Loucy (cell line): ENCODE data around the gene SRRM4.
"Not testable (repeated sequence)": the region's sequence is repeated elsewhere in the genome, so short reads cannot be mapped to it uniquely, and the experiment has no call there.

Experiments
- H2AFZ ChIP-seq: fragments of 200-600 bp; sonication (generic); 2 replicates; pipeline ENCODE4 v1.6.0; 2016; ENCODE audit warnings: antibody characterized with exemption, mild to moderate bottlenecking, low read length, moderate library complexity
- H3F3A ChIP-seq: fragments of 200-600 bp; 2 replicates; pipeline ENCODE4 v1.6.0; 2016; ENCODE audit warnings: antibody characterized with exemption, low read depth, mild to moderate bottlenecking
- H3K27me3 ChIP-seq: fragments of 200-600 bp; sonication (generic); 2 replicates; pipeline ENCODE4 v1.6.1; 2014; ENCODE audit warnings: low read length, mild to moderate bottlenecking; ENCODE audit not compliant: insufficient read depth, poor library complexity, severe bottlenecking
- H3K36me3 ChIP-seq: fragments of 200-600 bp; sonication (generic); 2 replicates; pipeline ENCODE4 v1.6.1; 2016; ENCODE audit warnings: low read length; ENCODE audit not compliant: insufficient read depth
- H3K4me1 ChIP-seq: fragments of 200-600 bp; sonication (generic); 2 replicates; pipeline ENCODE4 v1.5.1; 2014; ENCODE audit warnings: low read length, mild to moderate bottlenecking; ENCODE audit not compliant: insufficient read depth, poor library complexity, severe bottlenecking
- H3K4me2 ChIP-seq: fragments of 200-600 bp; sonication (generic); 2 replicates; pipeline ENCODE4 v1.6.0; 2014; ENCODE audit warnings: antibody characterized with exemption, low read length, low read depth, mild to moderate bottlenecking; ENCODE audit not compliant: poor library complexity, severe bottlenecking
- H3K4me3 ChIP-seq: fragments of 200-600 bp; sonication (generic); 2 replicates; pipeline ENCODE4 v1.5.1; 2014; ENCODE audit warnings: low read length, mild to moderate bottlenecking, mixed read lengths; ENCODE audit not compliant: poor library complexity, severe bottlenecking
- H3K79me2 ChIP-seq: fragments of 200-600 bp; sonication (generic); 2 replicates; pipeline ENCODE4 v1.6.1; 2014; ENCODE audit warnings: low read length; ENCODE audit not compliant: insufficient read depth
- H3K9ac ChIP-seq: fragments of 200-600 bp; sonication (generic); 2 replicates; pipeline ENCODE4 v1.6.0; 2014; ENCODE audit warnings: mild to moderate bottlenecking, low read depth, low read length, moderate library complexity; ENCODE audit not compliant: poor library complexity, severe bottlenecking
- H3K9me2 ChIP-seq: fragments of 200-600 bp; sonication (generic); replicated peaks from 2 replicates; pipeline ENCODE4 v1.6.1; 2016; ENCODE audit warnings: low read depth, low read length, mixed read lengths
- H3K9me3 ChIP-seq: fragments of 200-600 bp; sonication (generic); 2 replicates; pipeline ENCODE4 v1.6.1; 2014; ENCODE audit warnings: mild to moderate bottlenecking, antibody characterized with exemption, low read length, low read depth; ENCODE audit not compliant: insufficient read depth
- H4K20me1 ChIP-seq: fragments of 200-600 bp; sonication (generic); 2 replicates; pipeline ENCODE4 v1.6.0; 2014; ENCODE audit warnings: antibody characterized with exemption, low read length, mild to moderate bottlenecking; ENCODE audit not compliant: insufficient read depth, poor library complexity, severe bottlenecking
- EZH2phosphoT487 ChIP-seq: fragments of 200-600 bp; IDR thresholded peaks from 2 replicates; pipeline ENCODE4 v1.6.1; 2018; ENCODE audit warnings: antibody characterized with exemption, mild to moderate bottlenecking, moderate library complexity, borderline replicate concordance
- TF ChIP-seq, protein P1 (sequence below): fragments of 200-600 bp; sonication (generic); conservative IDR thresholded peaks from 2 replicates; pipeline ENCODE4 v1.5.1; 2014; ENCODE audit warnings: mild to moderate bottlenecking, antibody characterized with exemption, low read length

The SRRM4 gene

DNA sequence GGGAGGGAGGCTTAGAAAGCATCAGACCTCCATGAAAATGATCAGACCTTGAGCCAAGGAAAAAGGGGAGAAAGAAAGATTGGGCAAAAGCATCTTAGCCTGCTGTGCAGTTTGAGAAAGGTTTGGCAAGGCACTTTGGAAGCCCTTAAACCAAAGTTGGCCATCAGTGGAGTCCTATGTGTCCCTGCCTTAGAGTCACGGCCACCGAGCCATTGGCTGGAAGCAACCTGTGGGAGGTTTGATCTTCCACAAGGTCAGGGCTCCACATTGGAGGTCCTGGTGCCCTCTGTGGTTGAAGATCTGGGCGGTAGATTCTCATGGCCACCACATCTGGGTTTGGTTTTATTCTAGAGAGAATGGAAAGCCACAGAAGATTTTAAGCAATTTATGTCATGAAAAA is 44.4 kb downstream of the SRRM4 start:
- no peaks in the 10 kb centered on the region for H4K20me1 ChIP-seq
- no peaks in the 10 kb centered on the region for H3F3A ChIP-seq
- no peaks in the 10 kb centered on the region for H3K79me2 ChIP-seq
- no peak overlapping the region for H3K4me2 ChIP-seq
- TF ChIP-seq EZH2phosphoT487: no peak
- TF ChIP-seq, protein P1, sequence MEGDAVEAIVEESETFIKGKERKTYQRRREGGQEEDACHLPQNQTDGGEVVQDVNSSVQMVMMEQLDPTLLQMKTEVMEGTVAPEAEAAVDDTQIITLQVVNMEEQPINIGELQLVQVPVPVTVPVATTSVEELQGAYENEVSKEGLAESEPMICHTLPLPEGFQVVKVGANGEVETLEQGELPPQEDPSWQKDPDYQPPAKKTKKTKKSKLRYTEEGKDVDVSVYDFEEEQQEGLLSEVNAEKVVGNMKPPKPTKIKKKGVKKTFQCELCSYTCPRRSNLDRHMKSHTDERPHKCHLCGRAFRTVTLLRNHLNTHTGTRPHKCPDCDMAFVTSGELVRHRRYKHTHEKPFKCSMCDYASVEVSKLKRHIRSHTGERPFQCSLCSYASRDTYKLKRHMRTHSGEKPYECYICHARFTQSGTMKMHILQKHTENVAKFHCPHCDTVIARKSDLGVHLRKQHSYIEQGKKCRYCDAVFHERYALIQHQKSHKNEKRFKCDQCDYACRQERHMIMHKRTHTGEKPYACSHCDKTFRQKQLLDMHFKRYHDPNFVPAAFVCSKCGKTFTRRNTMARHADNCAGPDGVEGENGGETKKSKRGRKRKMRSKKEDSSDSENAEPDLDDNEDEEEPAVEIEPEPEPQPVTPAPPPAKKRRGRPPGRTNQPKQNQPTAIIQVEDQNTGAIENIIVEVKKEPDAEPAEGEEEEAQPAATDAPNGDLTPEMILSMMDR: no peak
- no peaks in the 10 kb centered on the region for H3K9me2 ChIP-seq
- no peak overlapping the region for H3K9ac ChIP-seq
- H3K4me1 ChIP-seq: no peaks in the 10 kb centered on the region
- H2AFZ ChIP-seq: no peak overlapping the region
- no peaks in the 10 kb centered on the region for H3K36me3 ChIP-seq
- no peak overlapping the region for H3K4me3 ChIP-seq
- no peaks in the 10 kb centered on the region for H3K9me3 ChIP-seq
- H3K27me3 ChIP-seq: no peaks in the 10 kb centered on the region

DNA sequence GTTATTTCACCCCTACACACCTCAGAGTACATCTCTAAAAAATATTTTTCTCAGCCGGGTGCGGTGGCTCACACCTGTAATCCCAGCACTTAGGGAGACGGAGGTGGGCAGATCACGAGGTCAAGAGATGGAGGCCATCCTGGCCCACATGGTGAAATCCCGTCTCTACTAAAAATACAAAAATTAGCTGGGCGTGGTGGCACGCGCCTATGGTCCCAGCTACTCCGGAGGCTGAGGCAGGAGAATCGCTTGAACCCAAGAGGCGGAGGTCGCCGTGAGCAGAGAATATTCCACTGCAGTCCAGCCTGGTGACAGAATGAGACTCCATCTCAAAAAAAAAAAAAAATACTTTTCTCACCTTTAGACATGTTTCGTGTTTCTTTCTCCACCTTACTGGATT is 52.0 kb downstream of the SRRM4 start:
- H2AFZ ChIP-seq, H3K9ac ChIP-seq, H3F3A ChIP-seq, H3K9me3 ChIP-seq, H3K4me2 ChIP-seq, H3K79me2 ChIP-seq, H3K36me3 ChIP-seq, H3K9me2 ChIP-seq, H3K4me3 ChIP-seq, H3K4me1 ChIP-seq, H3K27me3 ChIP-seq, H4K20me1 ChIP-seq: not testable (repeated sequence)

DNA sequence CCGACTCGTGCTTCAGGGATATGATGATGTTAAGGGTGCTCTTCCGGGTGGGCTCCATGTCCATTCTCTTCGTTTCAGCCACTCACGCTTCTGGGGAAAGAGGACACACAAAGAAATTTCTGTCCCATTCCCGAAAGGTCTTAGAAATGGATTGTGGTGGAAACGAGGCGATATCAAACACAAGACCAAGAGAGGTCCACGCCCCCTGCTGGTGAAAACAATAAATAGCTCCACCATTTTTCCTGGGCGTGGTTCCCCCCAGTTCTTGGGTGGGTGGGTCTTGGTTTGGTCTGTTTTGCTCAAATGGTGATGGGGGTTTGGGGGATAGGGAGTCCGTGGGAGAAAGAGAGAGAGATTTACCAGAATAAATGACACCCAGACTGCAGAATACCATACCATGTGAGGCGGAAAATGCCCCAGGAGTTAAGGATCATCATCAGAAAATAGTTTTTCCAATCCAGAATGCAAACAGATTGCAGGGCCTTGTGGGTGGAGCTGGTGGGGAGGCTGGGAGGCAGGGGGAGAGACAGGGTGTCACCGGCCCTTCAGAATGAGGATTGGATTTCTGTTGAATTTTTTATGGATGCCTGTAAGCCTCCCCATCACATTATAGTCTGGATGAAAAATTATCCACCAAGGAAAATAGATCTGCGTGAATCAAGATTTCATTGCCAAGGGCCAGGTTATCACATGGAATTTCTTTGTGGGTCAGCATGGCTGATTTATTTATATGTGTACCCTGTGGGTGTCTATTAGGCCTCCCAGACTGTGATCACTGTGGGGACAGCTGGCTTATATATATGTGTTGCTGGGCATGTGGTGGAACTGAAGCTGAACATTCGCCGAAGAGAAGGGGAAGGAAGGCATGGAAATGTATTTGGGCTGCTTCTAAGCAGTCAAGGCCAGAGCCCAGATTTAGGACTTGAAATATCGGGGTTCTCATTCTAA is 55.8 kb downstream of the SRRM4 start:
- Histone ChIP-seq H3K4me2 (no peak overlapping the region), H3F3A (no peaks in the 10 kb centered on the region), H3K79me2 (no peaks in the 10 kb centered on the region), H4K20me1 (no peaks in the 10 kb centered on the region), H3K9me2 (no peaks in the 10 kb centered on the region), H3K9me3 (no peaks in the 10 kb centered on the region), H3K4me1 (no peaks in the 10 kb centered on the region), H3K4me3 (no peak overlapping the region), H3K9ac (no peak overlapping the region), H3K36me3 (no peaks in the 10 kb centered on the region), H3K27me3 (no peaks in the 10 kb centered on the region), H2AFZ (no peak overlapping the region)
- TF ChIP-seq, protein P1: peak; percentile 76
- no peak for TF ChIP-seq EZH2phosphoT487

DNA sequence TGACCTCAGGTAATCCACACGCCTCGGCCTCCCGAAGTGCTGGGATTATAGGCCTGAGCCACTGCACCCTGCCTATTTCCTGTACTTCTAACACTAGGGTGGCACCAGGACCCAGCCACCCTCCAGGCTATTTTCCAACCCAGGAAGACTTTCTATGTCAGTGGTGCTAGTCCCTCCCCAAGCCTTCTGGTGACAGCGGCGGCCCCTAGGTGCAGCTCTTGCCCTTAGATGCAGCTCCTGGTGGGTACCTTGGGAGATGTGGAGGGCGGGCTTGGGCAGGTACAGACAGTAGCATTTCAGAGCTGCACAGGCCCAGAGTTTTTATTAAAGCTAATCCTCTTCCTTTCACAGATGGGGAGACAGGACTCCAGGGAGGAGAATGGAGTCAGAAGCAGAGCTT is 62.8 kb downstream of the SRRM4 start:
- Histone ChIP-seq H3K9ac (no peak overlapping the region), H3K36me3 (no peaks in the 10 kb centered on the region), H3K27me3 (no peaks in the 10 kb centered on the region), H3K4me1 (no peaks in the 10 kb centered on the region), H3K4me3 (no peak overlapping the region), H3F3A (no peaks in the 10 kb centered on the region), H4K20me1 (no peaks in the 10 kb centered on the region), H2AFZ (no peak overlapping the region), H3K4me2 (no peak overlapping the region), H3K79me2 (no peaks in the 10 kb centered on the region), H3K9me3 (no peaks in the 10 kb centered on the region), H3K9me2 (no peaks in the 10 kb centered on the region)
- TF ChIP-seq, protein P1: no peak
- TF ChIP-seq EZH2phosphoT487: no peak
